NCI-H1436 (cell line): ENCODE data around the gene PGAP3.
"Not testable (repeated sequence)": the region's sequence is repeated elsewhere in the genome, so short reads cannot be mapped to it uniquely, and the experiment has no call there.

Experiments used
- DNase-seq: peaks from one replicate; lab custom pipeline; 2025; lab: John Stamatoyannopoulos, UW

Gene PGAP3

DNA sequence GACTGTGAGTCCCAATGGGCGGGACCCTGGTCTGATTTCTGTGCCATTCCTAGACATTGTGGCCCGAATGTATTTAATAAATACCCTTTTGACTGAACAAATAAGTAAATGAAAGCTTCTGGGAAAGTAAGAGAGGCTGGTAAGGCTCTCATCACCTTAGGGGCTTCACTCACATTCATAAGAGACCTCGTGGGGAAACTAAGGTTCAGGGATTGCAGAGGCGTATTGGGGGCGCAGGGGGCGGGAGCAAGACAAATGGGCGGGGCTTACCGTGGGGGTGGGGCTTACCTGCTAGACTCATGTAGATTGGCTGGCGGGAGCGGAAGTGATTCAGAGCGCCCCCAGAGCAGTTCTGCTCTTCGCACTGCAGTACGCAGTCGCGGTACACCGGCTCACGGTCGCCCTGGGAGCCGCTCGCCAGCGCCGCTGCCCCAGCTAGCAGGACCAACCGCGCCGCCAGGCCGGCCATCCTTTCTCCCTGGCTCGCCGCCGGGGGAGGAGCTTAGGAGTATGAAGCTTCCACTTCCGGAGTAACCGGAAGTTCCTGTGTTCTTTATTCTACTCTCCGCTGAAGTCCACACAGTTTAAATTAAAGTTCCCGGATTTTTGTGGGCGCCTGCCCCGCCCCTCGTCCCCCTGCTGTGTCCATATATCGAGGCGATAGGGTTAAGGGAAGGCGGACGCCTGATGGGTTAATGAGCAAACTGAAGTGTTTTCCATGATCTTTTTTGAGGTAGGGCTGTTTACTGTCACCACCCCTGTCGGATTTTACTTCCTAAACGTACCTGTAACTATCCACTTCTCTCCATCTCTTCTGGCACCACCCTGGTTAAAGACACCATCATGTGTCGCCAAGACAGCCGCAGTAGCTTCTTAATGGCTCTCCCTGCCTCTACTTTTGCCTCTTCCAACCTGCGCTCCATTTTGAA, at the start of gene PGAP3:
TSS of gene PGAP3 (minus strand) at position 512 of the 929 bp plus-strand sequence. CDS start at position 469, 43 bp downstream.
- DNase-seq = peak; percentile 98

DNA sequence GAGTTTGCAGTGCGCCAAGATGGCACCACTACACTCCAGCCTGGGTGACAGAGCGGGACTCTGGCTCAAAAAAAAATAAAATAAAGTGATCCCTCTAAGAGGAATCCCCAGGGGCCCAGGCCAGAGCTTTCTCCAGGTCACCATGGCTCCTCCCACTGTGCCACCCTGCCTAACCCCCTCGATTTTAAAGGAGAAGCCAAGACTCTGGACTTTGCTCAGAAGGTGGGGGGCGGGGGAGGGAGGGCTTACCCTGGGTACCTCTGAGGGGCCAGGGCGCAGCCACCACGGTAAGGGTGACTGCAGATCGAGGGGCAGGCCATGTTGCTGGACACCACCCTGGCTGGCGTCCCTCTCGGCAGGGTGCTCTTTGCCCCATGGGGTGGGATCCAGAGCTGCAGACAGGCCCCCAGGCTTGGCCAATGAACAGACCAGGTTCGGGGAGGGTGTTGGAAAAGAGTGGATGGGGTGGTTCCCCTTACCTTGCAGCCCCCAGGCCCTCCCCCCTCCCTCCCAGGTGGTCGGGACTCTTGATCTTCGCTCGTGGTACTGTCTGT, 49.4 kb upstream of the PGAP3 start:
- no peak for DNase-seq

GRCh38 chr17:39736319-39737165, 48.7 kb upstream of the PGAP3 start:
- no peak for DNase-seq

- no peak for DNase-seq
Observed at GRCh38 chr17:39735882-39736281, 48.0 kb upstream of the PGAP3 start.

DNA sequence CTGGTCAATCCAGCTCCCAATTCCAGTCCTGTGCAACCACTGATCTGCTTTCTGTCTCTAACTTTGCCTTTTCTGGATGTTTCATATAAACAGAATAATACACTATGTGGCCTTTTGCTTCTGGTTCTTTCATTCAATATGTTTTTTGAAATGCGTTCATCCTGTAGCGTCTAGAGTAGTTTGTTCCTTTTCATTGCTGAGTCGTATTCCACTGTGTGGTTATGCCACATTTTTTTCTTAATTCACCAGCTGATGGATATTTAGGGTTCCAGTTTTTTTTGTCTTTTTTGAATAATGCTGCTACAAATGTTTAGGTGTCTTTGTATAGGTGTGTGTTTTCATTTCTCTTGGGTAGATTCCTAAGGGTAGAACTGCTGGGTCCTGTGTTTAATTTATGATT, 44.7 kb upstream of the PGAP3 start:
- no peak for DNase-seq

- DNase-seq = peak; percentile 89
Observed at GRCh38 chr17:39730095-39730921, 42.5 kb upstream of the PGAP3 start, which contains the start of gene MIEN1. MIEN1 (minus strand) TSS chr17:39730532; CDS start chr17:39730495, 37 bp downstream.

- DNase-seq = no peak
Observed at GRCh38 chr17:39729280-39729851, 41.5 kb upstream of the PGAP3 start.

GRCh38 chr17:39727556-39727955, 39.7 kb upstream of the PGAP3 start:
- DNase-seq = no peak

DNA sequence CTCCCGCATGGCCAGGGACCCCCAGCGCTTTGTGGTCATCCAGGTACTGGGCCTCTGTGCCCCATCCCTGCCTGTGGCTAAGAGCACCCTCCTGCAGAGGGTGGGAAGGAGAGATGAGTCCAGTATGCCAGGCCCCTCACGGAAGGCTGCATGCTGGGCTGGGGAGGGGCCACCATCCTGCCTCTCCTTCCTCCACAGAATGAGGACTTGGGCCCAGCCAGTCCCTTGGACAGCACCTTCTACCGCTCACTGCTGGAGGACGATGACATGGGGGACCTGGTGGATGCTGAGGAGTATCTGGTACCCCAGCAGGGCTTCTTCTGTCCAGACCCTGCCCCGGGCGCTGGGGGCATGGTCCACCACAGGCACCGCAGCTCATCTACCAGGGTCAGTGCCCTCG, 38.8 kb upstream of the PGAP3 start:
- DNase-seq = no peak

GRCh38 chr17:39725923-39726322, 38.1 kb upstream of the PGAP3 start:
- not testable (repeated sequence) for DNase-seq

DNA sequence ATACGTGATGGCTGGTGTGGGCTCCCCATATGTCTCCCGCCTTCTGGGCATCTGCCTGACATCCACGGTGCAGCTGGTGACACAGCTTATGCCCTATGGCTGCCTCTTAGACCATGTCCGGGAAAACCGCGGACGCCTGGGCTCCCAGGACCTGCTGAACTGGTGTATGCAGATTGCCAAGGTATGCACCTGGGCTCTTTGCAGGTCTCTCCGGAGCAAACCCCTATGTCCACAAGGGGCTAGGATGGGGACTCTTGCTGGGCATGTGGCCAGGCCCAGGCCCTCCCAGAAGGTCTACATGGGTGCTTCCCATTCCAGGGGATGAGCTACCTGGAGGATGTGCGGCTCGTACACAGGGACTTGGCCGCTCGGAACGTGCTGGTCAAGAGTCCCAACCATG, 36.9 kb upstream of the PGAP3 start:
- DNase-seq = no peak

DNA sequence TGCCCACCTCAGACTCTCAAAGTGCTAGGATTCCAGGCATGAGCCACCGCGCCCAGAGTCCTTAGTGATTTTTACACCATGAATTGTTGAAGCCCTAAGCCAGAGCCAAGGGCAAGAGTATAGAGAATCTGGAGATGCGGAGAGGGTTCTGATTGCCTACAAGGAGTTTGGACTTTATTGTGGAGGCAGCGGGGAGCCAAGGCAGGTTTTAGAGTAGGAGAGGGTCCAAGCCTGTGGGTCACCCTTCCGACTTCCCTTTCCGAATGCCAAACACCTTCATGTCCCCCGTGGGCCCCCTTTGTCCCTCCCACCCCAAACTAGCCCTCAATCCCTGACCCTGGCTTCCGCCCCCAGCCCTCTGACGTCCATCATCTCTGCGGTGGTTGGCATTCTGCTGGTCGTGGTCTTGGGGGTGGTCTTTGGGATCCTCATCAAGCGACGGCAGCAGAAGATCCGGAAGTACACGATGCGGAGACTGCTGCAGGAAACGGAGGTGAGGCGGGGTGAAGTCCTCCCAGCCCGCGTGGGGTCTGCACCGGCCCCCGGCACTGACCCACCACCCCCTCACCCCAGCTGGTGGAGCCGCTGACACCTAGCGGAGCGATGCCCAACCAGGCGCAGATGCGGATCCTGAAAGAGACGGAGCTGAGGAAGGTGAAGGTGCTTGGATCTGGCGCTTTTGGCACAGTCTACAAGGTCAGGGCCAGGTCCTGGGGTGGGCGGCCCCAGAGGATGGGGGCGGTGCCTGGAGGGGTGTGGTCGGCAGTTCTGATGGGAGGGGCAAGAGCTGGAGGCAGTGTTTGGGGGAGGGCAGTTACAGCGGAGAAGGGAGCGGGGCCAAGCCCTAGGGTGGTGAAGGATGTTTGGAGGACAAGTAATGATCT, 35.4 kb upstream of the PGAP3 start:
- no peak for DNase-seq

GRCh38 chr17:39722104-39722503, 34.2 kb upstream of the PGAP3 start:
- no peak for DNase-seq

GRCh38 chr17:39719563-39720355, 31.9 kb upstream of the PGAP3 start:
- DNase-seq = no peak

DNA sequence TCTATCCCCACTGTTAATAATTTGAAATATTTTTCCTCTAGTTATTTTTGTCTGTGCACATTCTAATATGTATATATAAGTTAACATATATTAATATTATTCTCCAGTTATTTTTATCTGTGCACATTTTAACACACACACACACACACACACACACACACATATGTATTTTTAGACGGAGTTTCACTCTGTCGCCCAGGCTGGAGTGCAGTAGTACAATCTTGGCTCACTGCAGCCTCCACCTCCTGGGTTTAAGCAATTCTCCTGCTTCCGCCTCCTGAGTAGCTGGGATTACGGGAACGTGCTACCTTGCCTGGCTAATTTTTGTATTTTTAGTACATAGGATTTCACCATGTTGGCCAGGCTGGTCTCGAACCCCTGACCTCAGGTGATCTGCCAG, 29.8 kb upstream of the PGAP3 start:
- DNase-seq = no peak

GRCh38 chr17:39716879-39717536, 29.2 kb upstream of the PGAP3 start:
- no peak for DNase-seq

GRCh38 chr17:39716073-39716818, 28.4 kb upstream of the PGAP3 start:
- no peak for DNase-seq
